GM21529 (cell line): ENCODE data around the gene TANGO2.

Source experiments
- ATAC-seq: cut with Tn5 transposase; IDR thresholded peaks from one replicate; pipeline ENCODE4 v1.9.1; 2021; ENCODE audit not compliant: unreplicated experiment

Gene TANGO2, protein sequence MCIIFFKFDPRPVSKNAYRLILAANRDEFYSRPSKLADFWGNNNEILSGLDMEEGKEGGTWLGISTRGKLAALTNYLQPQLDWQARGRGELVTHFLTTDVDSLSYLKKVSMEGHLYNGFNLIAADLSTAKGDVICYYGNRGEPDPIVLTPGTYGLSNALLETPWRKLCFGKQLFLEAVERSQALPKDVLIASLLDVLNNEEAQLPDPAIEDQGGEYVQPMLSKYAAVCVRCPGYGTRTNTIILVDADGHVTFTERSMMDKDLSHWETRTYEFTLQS

DNA sequence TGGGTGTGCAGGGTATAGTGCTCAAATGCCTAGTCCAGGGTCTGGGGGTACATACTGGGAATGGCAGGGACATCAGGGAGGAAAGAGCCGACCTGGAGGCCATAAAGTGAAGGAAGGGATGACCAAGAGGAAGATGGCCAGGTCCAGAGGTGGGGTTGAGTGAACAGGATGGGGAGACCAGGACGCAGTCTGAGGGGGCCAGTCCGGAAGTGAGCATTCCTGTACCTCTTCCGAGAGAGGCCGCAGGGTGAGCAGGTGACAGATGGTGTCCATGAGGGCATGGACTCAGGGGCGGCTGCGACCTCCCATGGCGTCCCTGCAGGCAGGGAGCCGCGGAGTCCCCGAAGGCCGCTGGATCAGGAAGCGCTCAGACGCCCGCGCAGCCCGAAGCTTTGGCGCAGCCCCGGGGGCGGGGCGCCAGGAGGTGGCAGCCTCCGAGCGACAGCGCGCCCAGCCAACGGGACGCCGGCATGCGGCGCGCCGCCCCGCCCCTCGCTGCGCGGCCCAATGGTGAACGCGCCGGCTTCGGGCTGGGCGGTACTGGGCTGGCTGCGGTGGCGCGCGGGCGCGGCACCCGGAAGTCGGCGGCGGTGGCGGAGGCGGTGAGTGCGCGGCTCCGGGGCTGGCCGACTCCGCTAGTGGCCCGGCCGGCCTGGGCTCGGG lies at the start of gene TANGO2:
TANGO2 (plus strand) TSS at position 578 of the 663 bp plus-strand sequence. CDS start 15,689 bp downstream, outside the sequence.
- ATAC-seq, result peak; percentile 74

DNA sequence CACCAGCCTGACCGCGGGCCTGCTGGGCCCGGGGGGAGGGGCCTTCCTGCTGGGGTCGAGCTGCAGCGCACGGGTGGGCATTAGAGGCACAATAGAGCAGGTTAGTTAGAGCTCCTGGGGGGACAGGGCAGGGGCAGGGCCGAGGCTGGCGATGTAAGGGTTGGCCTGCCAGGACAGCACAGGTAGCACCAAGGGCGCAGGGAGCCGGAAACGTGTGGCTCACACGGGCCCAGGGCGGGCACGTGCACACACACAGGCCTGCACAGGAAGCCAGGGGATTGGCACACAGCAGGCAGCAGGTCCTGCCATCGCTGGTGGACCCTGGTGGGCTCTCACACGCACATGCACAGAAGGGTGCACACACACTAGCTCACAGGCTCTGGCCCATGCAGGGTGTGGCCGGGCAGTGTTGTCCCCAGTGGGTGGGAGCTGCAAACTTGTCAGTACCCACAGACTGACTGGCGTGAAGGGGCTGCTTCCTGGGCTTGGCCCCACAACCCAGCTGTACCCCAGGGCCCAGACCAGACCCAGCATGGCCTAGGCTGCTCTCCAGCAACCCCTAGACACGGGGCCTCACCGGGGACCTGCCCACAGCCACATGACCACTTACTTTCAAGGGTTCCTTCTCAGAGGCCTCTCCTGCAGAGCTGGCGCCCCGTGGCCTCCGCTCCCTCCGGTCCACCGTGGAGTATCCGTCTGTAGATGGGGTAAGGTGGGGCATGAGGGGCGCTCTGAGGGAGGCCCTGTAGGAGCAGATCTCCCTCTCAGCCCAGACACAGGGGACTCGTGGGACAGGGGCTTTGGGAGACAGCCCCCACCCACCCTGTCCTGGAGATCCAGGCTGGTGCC lies 49.4 kb upstream of the TANGO2 start:
- no peak for ATAC-seq

DNA sequence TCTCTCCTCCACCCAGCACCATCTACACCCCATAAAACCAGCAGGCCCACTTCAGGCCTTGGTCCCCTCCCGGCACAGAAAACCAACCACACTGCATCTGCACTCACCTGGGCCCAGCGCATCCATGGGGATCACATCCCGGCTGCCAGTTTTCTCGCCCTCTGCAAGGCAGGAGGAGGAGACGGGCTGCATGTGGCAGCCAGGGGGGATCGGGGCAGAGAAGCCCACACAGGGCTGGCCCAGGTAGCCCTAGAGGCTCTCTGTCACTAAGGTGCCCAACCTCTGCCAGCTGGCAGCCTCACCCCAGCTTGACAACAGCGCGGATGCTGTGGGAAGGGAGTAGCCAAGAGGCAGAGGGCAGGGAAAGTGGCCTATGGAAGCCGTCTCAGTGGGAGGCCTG lies 48.7 kb upstream of the TANGO2 start:
- no peak for ATAC-seq

DNA sequence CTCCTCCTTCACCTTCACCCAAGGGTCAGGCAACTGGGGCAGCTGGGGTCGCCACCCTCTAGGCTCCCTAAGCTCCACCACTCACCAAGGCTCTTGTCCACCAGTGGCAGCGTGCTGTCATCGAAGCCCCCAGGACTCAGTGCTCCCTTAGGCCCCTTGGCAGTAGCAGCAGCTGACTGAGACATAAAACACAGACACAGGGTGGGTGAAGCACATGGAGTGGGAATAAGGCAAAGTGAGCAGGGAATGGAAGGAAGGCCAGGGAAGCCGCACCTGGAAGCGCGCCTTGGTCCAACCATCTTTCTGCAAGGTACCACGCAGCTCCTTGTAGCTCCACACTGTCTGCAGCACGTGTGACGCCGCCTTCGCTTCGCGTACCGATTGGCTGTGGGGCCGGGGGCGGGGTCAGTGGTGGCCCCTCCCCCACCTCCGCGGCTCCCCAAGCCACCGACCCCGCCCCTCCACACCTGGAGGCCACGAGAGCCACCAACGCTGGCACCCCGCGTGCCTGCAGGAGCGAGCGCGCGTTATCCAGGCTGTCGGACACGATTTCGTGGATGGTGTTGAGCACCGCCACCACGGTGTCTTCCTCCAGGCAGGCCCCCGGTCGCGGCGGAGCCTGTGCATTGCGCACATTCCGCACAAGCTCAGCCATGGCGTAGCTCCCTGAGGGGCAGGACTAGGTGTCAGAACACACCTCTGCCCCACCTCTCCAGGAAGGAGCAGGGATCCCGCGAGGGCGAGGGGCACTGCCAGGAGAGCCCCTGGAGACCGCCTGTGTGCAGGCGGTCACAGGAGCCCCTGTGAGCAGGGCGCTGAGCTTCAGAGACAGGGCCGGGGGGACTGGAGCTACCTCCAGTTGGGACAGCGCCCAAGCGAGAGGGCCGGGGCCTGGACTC lies 48.0 kb upstream of the TANGO2 start:
- ATAC-seq, result no peak

DNA sequence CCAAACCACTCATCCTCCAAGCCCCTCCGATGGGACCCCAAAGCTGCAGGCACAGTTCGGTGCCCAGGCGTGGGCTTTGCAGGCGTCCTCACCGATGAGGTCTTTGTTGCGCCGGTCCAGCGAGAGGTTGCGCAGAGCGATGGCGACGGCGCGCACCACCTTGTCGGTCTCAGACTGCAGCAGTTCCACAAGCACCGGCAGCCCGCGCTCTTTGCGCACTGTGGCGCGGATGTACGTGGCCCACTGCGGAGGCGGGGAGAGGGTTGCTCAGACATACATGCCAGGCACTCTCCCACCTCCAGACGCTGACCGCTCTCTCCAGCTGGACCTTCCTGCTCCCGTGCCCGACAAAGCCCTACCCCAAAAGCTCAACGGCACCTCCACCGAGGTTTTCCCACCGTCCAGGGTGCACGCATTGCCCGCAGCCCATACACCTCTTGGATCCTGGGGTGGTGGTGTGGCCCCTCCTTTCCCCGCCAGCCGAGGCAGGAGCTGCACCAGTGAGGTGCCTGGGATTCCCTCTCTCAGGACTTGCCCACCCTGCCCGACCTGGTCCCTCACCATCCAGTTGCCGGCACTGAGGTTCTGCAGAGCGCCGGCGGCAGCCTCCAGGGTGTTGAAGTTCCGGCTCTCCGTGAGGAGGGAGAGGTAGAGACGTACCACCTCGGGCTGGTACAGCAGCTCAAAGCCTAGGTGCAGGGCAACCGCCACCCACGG lies 47.2 kb upstream of the TANGO2 start:
- no peak for ATAC-seq

DNA sequence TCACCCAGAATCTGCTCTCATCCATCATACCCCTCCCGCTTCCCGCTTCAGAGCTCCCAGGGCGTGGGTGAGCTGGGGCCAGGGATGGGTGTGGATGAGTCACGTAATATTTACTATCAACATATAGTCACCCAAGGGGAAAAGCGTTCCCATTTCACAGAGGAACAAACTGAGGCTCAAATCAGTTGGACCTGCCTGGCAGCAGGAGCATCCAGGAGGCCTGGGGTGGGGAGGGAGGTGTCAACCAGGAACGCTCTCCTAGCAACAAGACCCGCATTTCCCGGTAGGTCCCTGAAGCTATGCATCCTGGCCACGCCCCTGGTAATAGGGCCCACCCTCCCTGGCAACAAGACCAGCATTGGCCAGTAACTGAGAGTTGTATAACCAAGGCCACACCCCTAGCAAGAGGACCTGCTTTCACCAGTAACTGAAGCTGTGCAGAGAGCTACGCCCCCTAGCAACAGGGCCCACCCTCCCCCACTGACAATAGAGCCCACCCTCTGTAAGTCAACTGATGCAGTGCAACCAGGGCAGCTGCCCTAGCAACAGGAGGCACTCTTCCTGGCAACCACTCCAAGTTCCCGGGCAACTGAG lies 46.5 kb upstream of the TANGO2 start:
- no peak for ATAC-seq

DNA sequence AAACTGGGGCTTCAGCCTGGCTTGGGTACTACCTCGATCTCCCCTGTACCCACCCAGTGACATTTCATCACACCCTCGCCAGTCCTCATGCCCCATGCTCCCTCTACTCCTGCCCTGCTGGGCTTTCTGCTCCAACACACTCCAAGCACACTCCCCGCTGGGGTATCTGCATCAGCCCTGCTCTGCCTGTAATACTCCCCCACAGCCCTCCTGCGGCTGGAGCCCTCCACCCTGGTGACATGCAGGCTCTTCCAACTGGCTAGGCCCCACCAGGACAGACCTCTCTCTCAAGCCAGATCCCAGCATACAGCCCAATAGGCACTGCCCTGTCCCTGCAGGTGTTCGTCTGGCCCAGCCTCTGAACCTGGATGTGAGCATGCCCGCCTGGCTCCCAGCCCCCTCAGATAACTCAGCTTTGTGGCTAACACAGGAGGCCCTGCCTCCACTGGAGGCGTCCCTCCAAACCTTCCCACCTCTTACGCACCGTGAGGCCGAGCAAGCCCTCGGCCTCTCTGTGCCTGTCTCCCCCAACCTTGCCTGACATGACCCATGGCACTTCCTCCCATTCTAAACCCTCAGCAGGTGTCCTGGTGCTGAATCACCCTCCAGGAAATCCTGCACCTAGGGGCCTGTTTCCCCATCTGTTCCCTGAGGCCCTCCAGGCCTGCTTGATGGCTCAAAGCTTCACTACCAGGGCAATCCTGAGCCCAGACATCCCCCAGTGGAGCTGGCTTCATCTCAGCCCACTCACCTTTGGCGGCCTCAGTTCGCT lies 45.8 kb upstream of the TANGO2 start:
- no peak for ATAC-seq

DNA sequence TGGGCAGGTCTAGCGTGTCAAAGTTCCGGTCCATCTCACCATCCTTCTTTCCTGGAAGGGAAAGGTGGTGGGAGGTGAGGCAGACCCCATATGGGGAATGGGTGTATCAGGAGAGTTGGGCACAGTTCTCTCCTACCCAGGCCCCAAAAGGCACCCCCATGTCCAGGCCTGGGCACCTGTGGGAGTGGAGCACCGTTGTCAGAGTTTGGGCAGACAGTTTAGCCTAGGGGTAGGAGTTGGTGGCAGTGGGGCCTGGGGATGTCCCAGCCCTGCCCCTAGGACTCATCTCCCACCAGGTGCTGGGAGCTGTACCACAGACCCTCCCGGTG lies 45.2 kb upstream of the TANGO2 start:
- no peak for ATAC-seq

DNA sequence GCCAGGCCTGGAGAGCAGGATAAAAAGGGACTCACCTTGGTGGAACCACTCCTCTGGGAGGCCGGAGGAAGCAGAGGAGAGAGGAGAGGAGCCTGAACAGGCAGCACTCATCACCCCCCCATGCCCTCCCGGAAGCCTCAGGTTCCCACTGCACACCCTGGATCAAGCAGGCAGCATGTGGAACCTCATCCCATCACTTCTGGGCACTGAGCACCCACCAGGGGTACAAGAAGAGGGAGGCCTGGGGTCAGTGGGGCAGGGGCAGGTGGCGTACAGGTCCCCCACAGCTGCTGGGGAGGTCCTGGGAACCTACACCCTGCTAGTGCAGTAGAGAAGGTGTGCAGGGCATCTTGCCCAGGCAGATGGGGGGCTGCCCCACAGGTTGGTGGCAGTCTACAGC lies 44.2 kb upstream of the TANGO2 start:
- no peak for ATAC-seq

DNA sequence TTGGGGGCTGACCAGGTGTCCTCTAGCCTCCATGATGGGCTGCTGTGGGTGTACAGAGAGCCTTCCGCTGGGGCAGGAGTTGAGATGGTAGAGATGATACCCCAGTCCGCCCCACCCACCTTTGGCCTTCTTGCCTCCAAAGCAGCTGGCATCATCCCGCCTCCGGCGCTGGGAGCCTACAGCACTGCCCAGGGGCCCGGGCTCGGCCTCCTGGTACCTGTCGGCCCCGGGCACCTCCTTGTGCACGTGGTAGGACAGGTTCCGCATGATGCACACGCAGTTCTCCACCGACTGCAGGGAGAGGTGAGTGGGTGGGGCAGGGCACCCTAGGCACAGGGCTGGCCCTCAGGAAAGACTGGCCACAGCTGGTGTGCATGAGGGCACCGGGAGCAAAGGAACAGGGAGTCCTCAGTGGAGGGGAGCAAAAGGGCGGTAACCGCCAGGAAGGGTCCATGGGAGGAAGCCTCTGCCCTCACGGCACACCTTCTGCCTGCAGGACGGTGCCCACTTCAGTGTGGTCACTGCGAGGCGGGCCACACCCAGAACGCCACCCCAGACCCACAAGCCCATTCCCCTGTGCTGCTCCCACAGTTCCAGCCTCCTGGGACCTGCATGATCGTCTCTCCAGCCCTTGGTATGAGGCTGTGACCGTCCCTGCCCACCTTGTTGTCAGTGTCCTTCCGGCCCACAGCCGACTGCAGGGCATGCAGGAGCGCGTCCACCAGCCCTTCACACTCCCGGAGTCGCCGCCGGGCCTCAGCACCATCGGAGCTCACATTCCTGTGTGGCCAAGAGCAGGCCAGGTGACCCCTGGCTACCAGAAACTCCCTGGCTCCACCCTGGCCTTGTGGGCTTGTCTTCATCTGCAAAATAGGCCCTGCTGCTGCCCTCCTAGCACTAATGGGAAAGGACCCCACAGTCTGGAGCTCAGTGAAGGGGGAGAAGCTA lies 43.3 kb upstream of the TANGO2 start:
- no peak for ATAC-seq

DNA sequence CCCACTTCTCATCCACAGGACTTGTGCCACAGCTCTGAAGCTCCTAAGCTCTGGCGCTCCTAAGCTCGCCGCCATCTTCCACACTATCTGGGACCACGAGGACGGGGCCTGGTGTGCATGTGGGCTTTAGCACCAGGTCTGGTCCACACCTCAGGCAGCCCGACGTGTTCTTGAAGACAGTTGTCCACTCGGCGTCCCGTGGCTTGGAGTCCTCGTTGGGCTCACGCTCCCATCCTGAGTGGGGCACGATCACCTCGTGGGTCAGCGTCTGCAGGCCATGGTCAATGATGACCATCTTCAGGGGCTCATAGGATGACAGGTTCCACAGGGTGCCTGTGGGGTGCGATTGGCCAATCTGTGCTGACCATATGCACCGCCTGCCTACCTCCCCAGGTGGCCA lies 42.2 kb upstream of the TANGO2 start:
- no peak for ATAC-seq

DNA sequence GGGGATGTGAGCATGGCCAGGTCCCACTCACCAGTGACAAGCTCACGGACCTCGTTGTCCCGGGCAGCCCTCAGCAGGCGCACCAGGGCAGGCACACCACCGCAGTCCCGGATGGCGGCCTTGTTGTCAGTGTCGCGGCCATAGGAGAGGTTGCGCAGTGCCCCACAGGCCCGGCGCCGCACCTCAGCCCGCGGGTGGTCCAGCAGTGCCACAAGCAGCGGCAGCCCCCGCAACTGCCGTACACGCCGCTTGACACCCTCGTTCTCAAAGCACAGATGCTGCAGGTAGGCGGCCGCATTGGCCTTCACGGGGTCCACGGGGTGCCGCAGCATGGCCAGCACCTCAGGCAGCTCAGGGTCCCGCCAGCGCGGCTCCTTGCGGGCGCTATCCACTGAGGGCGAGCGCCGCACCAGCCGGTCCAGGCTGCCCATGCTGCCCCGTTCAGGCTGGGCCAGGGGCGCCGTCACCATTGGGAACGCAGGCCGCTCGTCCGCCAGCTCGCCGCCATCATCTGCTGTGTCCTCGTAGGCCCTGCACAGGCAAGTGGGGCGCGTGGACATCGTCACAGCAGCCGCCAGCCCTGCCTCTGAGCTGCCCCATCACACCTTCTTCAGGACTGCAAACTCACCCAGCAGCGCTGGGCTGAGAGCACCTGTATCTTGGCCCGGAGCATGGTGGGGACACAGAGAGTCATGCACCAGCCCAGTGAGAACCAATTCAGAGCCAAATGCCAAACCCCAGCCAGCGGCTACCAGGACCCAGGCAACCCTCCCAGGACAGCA lies 41.0 kb upstream of the TANGO2 start:
- no peak for ATAC-seq

DNA sequence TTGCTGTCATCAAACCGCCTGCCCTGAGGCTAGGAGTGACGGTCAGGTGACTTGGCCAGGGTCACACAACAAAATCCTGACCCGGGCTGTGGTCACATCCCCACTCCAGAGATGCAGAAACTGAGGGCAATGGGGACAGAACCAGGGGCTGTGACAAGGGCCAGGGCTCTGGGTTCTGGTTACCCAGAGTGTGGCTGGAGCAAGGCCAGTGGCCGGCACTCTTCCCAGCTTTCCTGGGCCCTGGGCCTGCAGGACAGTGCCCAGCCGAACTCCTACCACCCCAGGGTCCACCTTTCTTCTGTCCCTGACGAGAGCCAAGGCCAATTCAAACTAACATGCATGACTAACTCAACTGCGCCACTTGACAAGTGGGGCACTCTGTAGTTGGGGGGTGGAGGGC lies 40.1 kb upstream of the TANGO2 start:
- no peak for ATAC-seq

DNA sequence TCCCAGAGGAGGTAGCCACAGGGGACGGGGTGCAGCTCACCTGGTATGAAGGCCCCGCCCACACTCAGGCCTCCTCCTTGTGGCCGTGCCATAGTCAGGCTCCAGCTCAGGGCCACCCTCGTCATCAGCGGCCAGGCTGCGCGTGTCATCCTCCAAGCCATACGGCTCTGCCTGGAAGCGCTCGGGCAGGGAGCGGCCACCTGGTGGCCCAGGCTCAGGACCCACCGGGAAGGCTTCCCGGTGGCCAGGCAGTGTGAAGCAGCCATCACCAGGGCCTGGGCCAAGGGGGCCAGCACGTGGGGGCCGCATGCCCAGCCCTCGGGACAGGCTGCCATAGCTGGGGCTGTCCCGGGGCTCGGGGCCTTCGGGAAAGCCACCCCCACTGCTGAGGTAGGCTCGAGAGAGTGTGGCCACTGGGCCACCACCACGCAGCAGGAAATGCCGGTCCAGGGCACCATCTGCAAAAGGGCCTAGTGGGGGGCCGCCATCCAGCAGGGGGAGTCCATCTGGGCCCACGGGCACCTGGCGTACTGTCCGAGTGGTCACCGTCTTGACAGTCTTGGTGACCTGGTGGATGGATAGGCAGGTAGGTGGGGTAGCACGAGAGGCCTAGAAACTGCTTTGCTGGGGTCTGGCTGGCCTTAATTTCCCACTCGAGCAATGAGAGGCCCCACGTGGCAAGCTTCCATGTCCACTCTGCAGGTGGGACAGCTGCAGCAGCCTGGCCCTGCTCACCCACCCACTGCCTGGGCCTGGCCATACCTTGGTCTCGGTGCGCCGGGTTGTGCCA lies 39.5 kb upstream of the TANGO2 start:
- ATAC-seq, result no peak

DNA sequence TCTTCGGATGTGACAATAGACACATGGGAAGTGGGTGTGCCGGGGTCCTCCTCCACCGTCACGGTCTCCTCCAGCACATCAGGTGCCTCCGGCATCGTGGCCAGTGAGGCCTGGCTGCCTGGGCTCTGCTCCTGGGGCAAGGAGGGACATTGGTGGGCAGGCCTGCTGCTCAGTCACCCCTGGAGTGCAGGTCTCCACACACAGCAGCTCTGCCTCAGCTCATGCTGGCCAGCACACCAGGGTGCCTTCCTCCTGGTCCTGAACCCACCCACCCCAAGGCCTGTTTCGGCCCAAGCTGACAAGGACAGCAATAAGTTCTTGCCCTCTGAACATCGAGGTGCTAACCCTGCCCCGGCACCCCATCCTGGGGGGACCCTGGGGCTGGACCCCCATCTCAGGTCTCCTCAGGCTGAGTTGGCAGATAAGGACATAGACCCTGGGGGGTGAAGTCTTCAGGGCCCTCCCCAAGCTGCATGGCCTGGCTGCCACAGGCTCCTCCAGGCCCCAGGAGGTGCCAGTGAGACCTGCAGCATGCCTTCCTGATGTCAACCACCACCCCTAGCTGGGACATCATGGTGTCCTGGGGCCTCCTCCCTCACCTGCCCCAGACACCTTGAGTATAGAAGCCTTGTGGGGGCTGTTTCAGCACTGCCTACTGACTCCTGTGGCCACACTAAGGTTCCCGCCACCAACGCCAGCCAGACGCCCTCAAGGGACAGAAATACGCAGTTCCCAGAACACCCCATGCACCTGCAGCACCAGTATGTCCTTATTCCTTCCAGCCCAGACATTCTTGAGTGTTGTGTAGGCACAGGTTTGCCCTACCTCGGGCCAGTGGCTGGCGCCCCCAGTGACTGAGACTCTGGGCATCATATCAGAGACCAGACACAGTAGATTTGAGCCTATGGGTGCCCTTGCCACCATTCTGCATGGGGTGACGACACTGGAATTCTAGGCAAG lies 38.7 kb upstream of the TANGO2 start:
- no peak for ATAC-seq
